Mesothelial cell of epicardium (in vitro differentiated cells): Measurements from ENCODE around the gene CACNA1F. TPM values are rescaled to one million over a fixed set of nuclear protein-coding genes. Genes with fewer than 3 reads are reported as not detected.

Source experiments
- DNase-seq, 2 experiments: peaks; one replicate each; pipeline ENCODE4 v3.0.0; 2021; ENCODE audit warnings: low spot score in 2 of 2; ENCODE audit not compliant: unreplicated experiment in 2 of 2
- H3K27ac Mint-ChIP-seq: 2 replicates; pipeline ENCODE4 v1.8.0; 2021; ENCODE audit warnings: mixed read lengths
- H3K27me3 Mint-ChIP-seq: 2 replicates; pipeline ENCODE4 v1.8.0; 2021; ENCODE audit warnings: low read depth, mixed read lengths
- H3K36me3 Mint-ChIP-seq: 2 replicates; pipeline ENCODE4 v1.8.0; 2021; ENCODE audit warnings: mixed read lengths
- H3K4me1 Mint-ChIP-seq: 2 replicates; pipeline ENCODE4 v1.8.0; 2021; ENCODE audit warnings: mixed read lengths
- H3K4me3 Mint-ChIP-seq: 2 replicates; pipeline ENCODE4 v1.8.0; 2021; ENCODE audit warnings: mild to moderate bottlenecking, moderate library complexity, mixed read lengths
- H3K9me3 Mint-ChIP-seq: 2 replicates; pipeline ENCODE4 v1.8.0; 2021; ENCODE audit warnings: mixed read lengths
- CTCF ChIP-seq: fragments of 200-600 bp; sonication (generic); IDR thresholded peaks from one replicate; pipeline ENCODE4 v1.5.0; 2021; ENCODE audit warnings: antibody characterized with exemption; ENCODE audit not compliant: unreplicated experiment
- total RNA-seq: library from RNA; stranded (reverse); gene quantifications from 3 replicates; pipeline ENCODE4 v1.2.1, GENCODE V29; 2021

The CACNA1F gene
- total RNA-seq, 1 donor from 2014 or later, result 0.47 TPM

- DNase-seq, result no peak
- peaks cover 2% of the 10 kb centered on the region for H3K36me3 Mint-ChIP-seq
- H3K4me3 Mint-ChIP-seq, result peak within 1 kb of the TSS; percentile 87
- H3K4me1 Mint-ChIP-seq, result peaks cover 24% of the 10 kb centered on the region
- H3K27me3 Mint-ChIP-seq, result no peaks in the 10 kb centered on the region
- no peak for TF ChIP-seq CTCF
- peak within 1 kb of the TSS; percentile 99 for H3K27ac Mint-ChIP-seq
- peaks cover 16% of the 10 kb centered on the region for H3K9me3 Mint-ChIP-seq
Measured at GRCh38 chrX:49269767-49270248, 36.7 kb upstream of the CACNA1F start, which contains the start of gene PPP1R3F. TSS of gene PPP1R3F (plus strand) at chrX:49269793. CDS start at chrX:49269870, 77 bp downstream.

GRCh38 chrX:49269010-49269766 lies 36.0 kb upstream of the CACNA1F start:
- Mint-ChIP-seq H3K4me1 (peaks cover 24% of the 10 kb centered on the region), H3K36me3 (no peaks in the 10 kb centered on the region), H3K27me3 (no peaks in the 10 kb centered on the region), H3K27ac (peak overlapping the region; percentile 99), H3K4me3 (peak overlapping the region; percentile 87), H3K9me3 (peaks cover 16% of the 10 kb centered on the region)
- peak; percentile 87 to 91 for DNase-seq
- no peak for TF ChIP-seq CTCF

- H3K27me3 Mint-ChIP-seq, result no peaks in the 10 kb centered on the region
- peak overlapping the region; percentile 87 for H3K4me3 Mint-ChIP-seq
- no peak for DNase-seq
- peaks cover 24% of the 10 kb centered on the region for H3K4me1 Mint-ChIP-seq
- H3K36me3 Mint-ChIP-seq, result no peaks in the 10 kb centered on the region
- TF ChIP-seq CTCF, result no peak
- peak overlapping the region; percentile 99 for H3K27ac Mint-ChIP-seq
- H3K9me3 Mint-ChIP-seq, result peaks cover 16% of the 10 kb centered on the region
Measured at GRCh38 chrX:49268702-49269009, 35.5 kb upstream of the CACNA1F start.

- TF ChIP-seq CTCF, result no peak
- H3K4me3 Mint-ChIP-seq, result no peak overlapping the region
- no peak for DNase-seq
- no peaks in the 10 kb centered on the region for H3K27me3 Mint-ChIP-seq
- H3K4me1 Mint-ChIP-seq, result peaks cover 12% of the 10 kb centered on the region
- no peak overlapping the region for H3K27ac Mint-ChIP-seq
- peaks cover 22% of the 10 kb centered on the region for H3K9me3 Mint-ChIP-seq
- no peaks in the 10 kb centered on the region for H3K36me3 Mint-ChIP-seq
Measured at GRCh38 chrX:49266523-49267445, 33.6 kb upstream of the CACNA1F start.

GRCh38 chrX:49264460-49264859 lies 31.3 kb upstream of the CACNA1F start, which contains the start of gene FOXP3:
TSS of gene FOXP3 (minus strand) at chrX:49264710. CDS start at chrX:49258505, 6,205 bp downstream.
- Mint-ChIP-seq H3K4me1 (peaks cover 3% of the 10 kb centered on the region), H3K9me3 (peaks cover 17% of the 10 kb centered on the region), H3K27me3 (no peaks in the 10 kb centered on the region), H3K27ac (no peak within 1 kb of the TSS), H3K4me3 (no peak within 1 kb of the TSS), H3K36me3 (no peaks in the 10 kb centered on the region)
- DNase-seq, result no peak
- no peak for TF ChIP-seq CTCF
